Type B pancreatic cell (in vitro differentiated cells): Measurements from ENCODE around the gene PRKAR1B. TPM values are rescaled to one million over a fixed set of nuclear protein-coding genes. Genes with fewer than 3 reads are reported as not detected.
A peak's percentile ranks its signal among the peaks of the same experiment; 100 is the strongest.

Source experiments
- DNase-seq: peaks from one replicate; pipeline ENCODE4 v3.0.0; 2021; ENCODE audit warnings: mixed read lengths; ENCODE audit not compliant: unreplicated experiment; ENCODE audit errors: extremely low spot score
- H3K27ac Mint-ChIP-seq: 2 replicates; pipeline ENCODE4 v1.8.0; 2021; ENCODE audit warnings: mild to moderate bottlenecking, mixed read lengths
- H3K27me3 Mint-ChIP-seq: 2 replicates; pipeline ENCODE4 v1.8.0; 2021; ENCODE audit warnings: mixed read lengths
- H3K36me3 Mint-ChIP-seq: 2 replicates; pipeline ENCODE4 v1.8.0; 2021; ENCODE audit warnings: mixed read lengths
- H3K4me1 Mint-ChIP-seq: one replicate; pipeline ENCODE4 v1.8.0; 2021; ENCODE audit warnings: mixed read lengths; ENCODE audit not compliant: unreplicated experiment
- H3K4me3 Mint-ChIP-seq: 2 replicates; pipeline ENCODE4 v1.8.0; 2021; ENCODE audit warnings: mild to moderate bottlenecking, mixed read lengths
- H3K9me3 Mint-ChIP-seq: 2 replicates; pipeline ENCODE4 v1.8.0; 2021; ENCODE audit warnings: mixed read lengths
- CTCF ChIP-seq: fragments of 200-600 bp; sonication (generic); conservative IDR thresholded peaks from 2 replicates; pipeline ENCODE4 v1.5.0; 2021; ENCODE audit warnings: antibody characterized with exemption, mild to moderate bottlenecking
- total RNA-seq: library from RNA; stranded (reverse); gene quantifications from 2 replicates; pipeline ENCODE4 v1.2.1, GENCODE V29; 2021; ENCODE audit warnings: low replicate concordance

PRKAR1B gene
- total RNA-seq, 1 donor from 2014 or later: 26.1 TPM

- Mint-ChIP-seq H3K4me3 (no peak overlapping the region), H3K4me1 (peaks cover 16% of the 10 kb centered on the region)
- no peak for TF ChIP-seq CTCF
These were observed 302 bp downstream of the PRKAR1B start for GRCh38 chr7:726854-727103.

GRCh38 chr7:726084-726853 lies 812 bp downstream of the PRKAR1B start, which contains the start of gene DNAAF5:
TSS of gene DNAAF5 (plus strand) at chr7:726699. CDS start at chr7:726721, 22 bp downstream.
- peak within 1 kb of the TSS; percentile 93 for H3K27ac Mint-ChIP-seq
- H3K27me3 Mint-ChIP-seq: no peaks in the 10 kb centered on the region
- no peak for TF ChIP-seq CTCF
- H3K4me3 Mint-ChIP-seq: peak within 1 kb of the TSS; percentile 90
- peaks cover 16% of the 10 kb centered on the region for H3K4me1 Mint-ChIP-seq
- DNase-seq: peak; percentile 88
- H3K36me3 Mint-ChIP-seq: peaks cover 35% of the 10 kb centered on the region
- peaks cover 26% of the 10 kb centered on the region for H3K9me3 Mint-ChIP-seq

More at GRCh38 chr7:726854-727103, 302 bp downstream of the PRKAR1B start:
- Mint-ChIP-seq H3K9me3 (peaks cover 23% of the 10 kb centered on the region), H3K27me3 (no peaks in the 10 kb centered on the region), H3K27ac (no peak overlapping the region), H3K36me3 (peaks cover 34% of the 10 kb centered on the region)
- DNase-seq: no peak

- Mint-ChIP-seq H3K27me3 (no peaks in the 10 kb centered on the region), H3K9me3 (peaks cover 29% of the 10 kb centered on the region), H3K36me3 (peaks cover 37% of the 10 kb centered on the region), H3K4me1 (peaks cover 16% of the 10 kb centered on the region), H3K4me3 (peak overlapping the region; percentile 86), H3K27ac (peak overlapping the region; percentile 93)
- DNase-seq: no peak
- no peak for TF ChIP-seq CTCF
These were observed 1.7 kb downstream of the PRKAR1B start for GRCh38 chr7:725223-726005.

- TF ChIP-seq CTCF: no peak
- no peak overlapping the region for H3K4me3 Mint-ChIP-seq
- H3K27ac Mint-ChIP-seq: peak overlapping the region; percentile 22
- peaks cover 31% of the 10 kb centered on the region for H3K9me3 Mint-ChIP-seq
- peaks cover 41% of the 10 kb centered on the region for H3K36me3 Mint-ChIP-seq
- H3K27me3 Mint-ChIP-seq: no peaks in the 10 kb centered on the region
- DNase-seq: peak; percentile 15
- H3K4me1 Mint-ChIP-seq: peaks cover 16% of the 10 kb centered on the region
These were observed 2.8 kb downstream of the PRKAR1B start for GRCh38 chr7:724298-724697.

- no peak for TF ChIP-seq CTCF
- peak; percentile 65 for DNase-seq
- H3K4me1 Mint-ChIP-seq: peaks cover 15% of the 10 kb centered on the region
- peaks cover 41% of the 10 kb centered on the region for H3K36me3 Mint-ChIP-seq
- no peak overlapping the region for H3K4me3 Mint-ChIP-seq
- no peaks in the 10 kb centered on the region for H3K27me3 Mint-ChIP-seq
- peaks cover 31% of the 10 kb centered on the region for H3K9me3 Mint-ChIP-seq
- H3K27ac Mint-ChIP-seq: no peak overlapping the region
These were observed 3.5 kb downstream of the PRKAR1B start for GRCh38 chr7:723541-723940.
